Aorta (tissue), 5 donors: ENCODE data around the gene RPS23. TPM values are rescaled to one million over a fixed set of nuclear protein-coding genes. Genes with fewer than 3 reads are reported as not detected.

ENCODE experiments used
- ATAC-seq: fragments of 200-7000 bp; cut with Tn5 transposase; one replicate; pipeline ENCODE4 v1.9.1; 2022; ENCODE audit warnings: moderate library complexity; ENCODE audit not compliant: low FRiP score
- DNase-seq, 2 donors: peaks; one replicate each; pipeline ENCODE4 v3.0.0-alpha.2; 2020
- H3K27ac ChIP-seq, 2 donors: one replicate each; pipeline ENCODE4 v1.5.1; 2013; ENCODE audit warnings: low read length in 2 of 2, mild to moderate bottlenecking in 2 of 2, moderate library complexity in 2 of 2, control low read depth in 1 of 2, inconsistent platforms in 1 of 2, low read depth in 1 of 2
- H3K27me3 ChIP-seq, 2 donors: one replicate each; pipeline ENCODE4 v1.6.1; 2013; ENCODE audit warnings: control low read depth in 1 of 2, low read length in 1 of 2, mild to moderate bottlenecking in 1 of 2, moderate library complexity in 1 of 2; ENCODE audit not compliant: insufficient read depth in 2 of 2, control insufficient read depth in 1 of 2
- H3K36me3 ChIP-seq, 2 donors: one replicate each; pipeline ENCODE4 v1.6.1; 2013; ENCODE audit warnings: control low read depth in 1 of 2, low read length in 1 of 2, mild to moderate bottlenecking in 1 of 2; ENCODE audit not compliant: insufficient read depth in 2 of 2, control insufficient read depth in 1 of 2
- H3K4me1 ChIP-seq, 2 donors: one replicate each; pipeline ENCODE4 v1.6.1; 2013; ENCODE audit warnings: low read length in 2 of 2, control low read depth in 1 of 2, mild to moderate bottlenecking in 1 of 2, moderate library complexity in 1 of 2; ENCODE audit not compliant: insufficient read depth in 2 of 2, control insufficient read depth in 1 of 2
- H3K4me3 ChIP-seq, 2 donors: one replicate each; pipeline ENCODE4 v1.5.1; 2013; ENCODE audit warnings: low read length in 2 of 2, control low read depth in 1 of 2, mild to moderate bottlenecking in 1 of 2
- H3K9me3 ChIP-seq: one replicate; pipeline ENCODE4 v1.6.1; 2013; ENCODE audit warnings: mild to moderate bottlenecking, low read length; ENCODE audit not compliant: control insufficient read depth
- WGBS, 2 donors: extraction: QIAGEN DNeasy Blood & Tissue Kit; methylation state at CpG; one replicate each; pipeline ENCODE4 v1.1.7; 2013; 5-methylcytosine and 5-hydroxymethylcytosine counted together
- intact Hi-C, 2 donors: fragments of 100-400 bp; cut with DNase I; formaldehyde crosslinking; loops; one replicate each; pipeline versions ENCODE4 v1.14.2 to v1.15.0; 2022
- polyA plus RNA-seq, 2 donors: library from polyadenylated mRNA; stranded (reverse); fragments of 200-250 nt; gene quantifications; one replicate each; pipeline ENCODE4 v1.2.3, GENCODE V29; 2013
- total RNA-seq, 2 donors: library from RNA; stranded (reverse); fragmentation: NEBNext Ultra II Directional; extraction: Animal tissue kit (Norgen Biotek cat#: 25700); gene quantifications; one replicate each; pipeline ENCODE4 v1.2.1, GENCODE V29; 2021
- donor health status: healthy with polysubstance abuse.
- donor health status: Bipolar disorder and iron deficiency.
- donor health status: DM: no; HTN: no; CAD: no.
- donor health status: DM: no; HTN: no; CAD: no.
- donor health status: DM: yes; HTN: yes; CAD: no.

RPS23 gene
- total and polyA plus RNA-seq, 4 donors: 1,494 to 7,405 (median 3,090) TPM

DNA sequence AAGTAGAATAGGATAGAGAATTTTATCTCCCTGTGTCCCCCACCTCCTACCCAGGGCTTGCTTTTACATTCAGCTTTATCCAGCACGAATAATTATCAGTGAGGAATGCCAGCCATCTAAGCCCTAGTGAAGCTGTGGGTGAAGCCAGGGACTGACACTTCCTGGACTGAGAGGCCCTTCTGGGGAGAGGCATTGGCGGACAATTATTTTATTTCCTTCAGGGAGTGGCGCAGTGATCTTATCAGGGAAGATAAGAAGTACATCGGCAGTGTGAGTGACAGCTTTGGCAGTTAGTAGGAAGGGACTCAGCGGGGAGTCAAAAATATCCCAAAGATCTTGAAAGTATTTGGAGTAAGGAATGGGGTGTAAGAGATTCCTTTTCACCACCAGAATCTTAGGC is 34.9 kb upstream of the RPS23 start:
- ATAC-seq (peak; percentile 56), DNase-seq (no peak)
- Histone ChIP-seq H3K27ac (peak overlapping the region; percentile 33 to 65), H3K36me3 (no peaks in the 10 kb centered on the region), H3K9me3 (no peaks in the 10 kb centered on the region), H3K4me1 (peaks cover 0 to 4% of the 10 kb centered on the region in 2 donors), H3K4me3 (peak overlapping the region; percentile 5 to 32), H3K27me3 (no peaks in the 10 kb centered on the region)
- intact Hi-C loops: loop anchor here (2.0 to 10.0 kb wide), 6 partner anchors 36 to 1249 kb away; partner anchors contain the start of genes TMEM167A (in 1 of the 2), VCAN (in 1 of the 2) and XRCC4 (in 1 of the 2)
- whole genome bisulfite sequencing, 2 donors: 1 to 3% methylated on average over 5 of the region's 5 CpGs

GRCh38 chr5:82312373-82312856 is 34.3 kb upstream of the RPS23 start:
- Histone ChIP-seq H3K4me1 (peaks cover under 1 to 4% of the 10 kb centered on the region in 2 donors), H3K27ac (peak overlapping the region; percentile 33 to 77), H3K27me3 (no peaks in the 10 kb centered on the region), H3K4me3 (peak overlapping the region; percentile 5 to 32), H3K9me3 (no peaks in the 10 kb centered on the region), H3K36me3 (no peaks in the 10 kb centered on the region)
- peak; percentile 88 for ATAC-seq
- intact Hi-C loops: loop anchor here (2.0 to 10.0 kb wide), 6 partner anchors 36 to 1250 kb away; partner anchors contain the start of genes TMEM167A (in 1 of the 2), VCAN (in 1 of the 2) and XRCC4 (in 1 of the 2)
- 2 to 4% methylated on average over 17 of the region's 17 CpGs for WGBS, 2 donors
- peak; percentile 75 to 87 for DNase-seq

- DNase-seq: no peak
- H3K36me3 ChIP-seq: no peaks in the 10 kb centered on the region
- no peak for ATAC-seq
These were observed 31.0 kb upstream of the RPS23 start for GRCh38 chr5:82309091-82309531.

GRCh38 chr5:82308416-82308815 is 30.3 kb upstream of the RPS23 start:
- Histone ChIP-seq H3K27me3 (no peaks in the 10 kb centered on the region), H3K4me1 (peaks cover 0 to 2% of the 10 kb centered on the region in 2 donors), H3K9me3 (no peaks in the 10 kb centered on the region), H3K36me3 (no peaks in the 10 kb centered on the region), H3K27ac (no peak overlapping the region), H3K4me3 (no peak overlapping the region)
- no peak for DNase-seq
- intact Hi-C loops: no loop called here
- ATAC-seq: no peak
- 97 to 100% methylated on average over 1 of the region's 1 CpG for WGBS, 2 donors

More at GRCh38 chr5:82309091-82309531, 31.0 kb upstream of the RPS23 start:
- Histone ChIP-seq H3K4me1 (peaks cover 0 to 2% of the 10 kb centered on the region in 2 donors), H3K9me3 (no peaks in the 10 kb centered on the region), H3K27me3 (no peaks in the 10 kb centered on the region), H3K4me3 (no peak overlapping the region), H3K27ac (no peak overlapping the region)
- intact Hi-C loops: no loop called here
- 67 to 71% methylated on average over 4 of the region's 4 CpGs for WGBS, 2 donors

- intact Hi-C loops: no loop called here
- no peaks in the 10 kb centered on the region for H3K36me3 ChIP-seq
- ATAC-seq (peak; percentile 53), DNase-seq (no peak)
- H3K4me3 ChIP-seq: peak overlapping the region in 1 of 2 donors; percentile 41
- H3K27ac ChIP-seq: peak overlapping the region; percentile 14 to 79
- no peaks in the 10 kb centered on the region for H3K9me3 ChIP-seq
- H3K4me1 ChIP-seq: peaks cover 0 to 2% of the 10 kb centered on the region in 2 donors
- H3K27me3 ChIP-seq: no peaks in the 10 kb centered on the region
- WGBS, 2 donors: 3 to 7% methylated on average over 3 of the region's 3 CpGs
These were observed 29.3 kb upstream of the RPS23 start for GRCh38 chr5:82307451-82307850.

GRCh38 chr5:82306151-82306550 is 28.0 kb upstream of the RPS23 start:
- intact Hi-C loops: no loop called here
- no peak for ATAC-seq
- Histone ChIP-seq H3K9me3 (no peaks in the 10 kb centered on the region), H3K27me3 (no peaks in the 10 kb centered on the region), H3K36me3 (no peaks in the 10 kb centered on the region), H3K4me3 (no peak overlapping the region), H3K4me1 (peaks cover 0 to 2% of the 10 kb centered on the region in 2 donors), H3K27ac (peak overlapping the region; percentile 28 to 36)
- no peak for DNase-seq
- 10 to 26% methylated on average over 2 of the region's 2 CpGs for WGBS, 2 donors

- H3K9me3 ChIP-seq: no peaks in the 10 kb centered on the region
- ATAC-seq (no peak), DNase-seq (no peak)
- H3K4me3 ChIP-seq: no peak overlapping the region
- H3K27me3 ChIP-seq: no peaks in the 10 kb centered on the region
- H3K4me1 ChIP-seq: no peaks in the 10 kb centered on the region
- no peak overlapping the region for H3K27ac ChIP-seq
- 97 to 98% methylated on average over 3 of the region's 3 CpGs for WGBS, 2 donors
- intact Hi-C loops: no loop called here
- no peaks in the 10 kb centered on the region for H3K36me3 ChIP-seq
These were observed 23.0 kb upstream of the RPS23 start for GRCh38 chr5:82301190-82301589.

- intact Hi-C loops: no loop called here
- no peak for DNase-seq
- 58 to 77% methylated on average over 2 of the region's 2 CpGs for WGBS, 2 donors
These were observed 20.5 kb upstream of the RPS23 start for GRCh38 chr5:82298668-82299067.

DNA sequence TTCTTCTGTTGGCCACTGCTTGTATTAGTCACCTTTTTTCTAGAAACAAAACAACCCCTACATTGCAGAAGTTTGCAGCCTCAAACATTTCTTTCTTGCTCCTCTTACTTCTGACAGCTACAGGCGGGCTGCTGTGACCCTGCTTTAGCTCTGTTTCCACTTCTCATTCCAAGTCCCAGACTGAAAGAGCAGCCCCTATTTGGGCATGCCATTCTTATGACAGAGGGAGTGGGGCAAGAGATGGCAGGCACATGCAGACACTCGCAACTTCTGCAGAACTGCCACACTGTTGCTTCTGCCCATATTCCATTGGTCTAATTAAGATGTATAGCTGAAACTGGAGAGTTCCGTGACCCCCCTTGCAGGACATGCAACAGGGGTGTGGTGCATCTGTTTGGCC is 19.6 kb upstream of the RPS23 start:
- intact Hi-C loops: no loop called here
- Histone ChIP-seq H3K4me1 (no peaks in the 10 kb centered on the region), H3K36me3 (no peaks in the 10 kb centered on the region), H3K27me3 (no peaks in the 10 kb centered on the region), H3K27ac (no peak overlapping the region), H3K4me3 (no peak overlapping the region), H3K9me3 (no peaks in the 10 kb centered on the region)
- 46 to 62% methylated on average over 3 of the region's 3 CpGs for WGBS, 2 donors
- no peak for DNase-seq
- no peak for ATAC-seq

More at GRCh38 chr5:82298668-82299067, 20.5 kb upstream of the RPS23 start:
- Histone ChIP-seq H3K9me3 (no peaks in the 10 kb centered on the region), H3K4me3 (no peak overlapping the region), H3K4me1 (no peaks in the 10 kb centered on the region), H3K27me3 (no peaks in the 10 kb centered on the region), H3K36me3 (no peaks in the 10 kb centered on the region), H3K27ac (no peak overlapping the region)
- ATAC-seq: no peak
